ENCODE data around the gene CD160.

Gene CD160

GRCh38 chr1:145689922-145690321 lies 29.4 kb upstream of the CD160 start:
- peaks cover 0 to 5% (median 0%) of the 10 kb centered on the region in 4 donors for H3K4me1 ChIP-seq
- intact Hi-C loops (cut with DNase I; ENCODE audit: low total_unique reads): no loop called here
- no peak overlapping the region for H3K4me3 ChIP-seq
- no peaks in the 10 kb centered on the region for H3K27me3 ChIP-seq
- no peak overlapping the region for H3K27ac ChIP-seq
- no peak for TF ChIP-seq CTCF (IDR thresholded peaks at IDR 0.05)
- no peaks in the 10 kb centered on the region for H3K9me3 ChIP-seq
- H3K36me3 ChIP-seq: no peaks in the 10 kb centered on the region
- DNase-seq: no peak

GRCh38 chr1:145690587-145691558 lies 28.4 kb upstream of the CD160 start:
- no peak for TF ChIP-seq CTCF (IDR thresholded peaks at IDR 0.05)

GRCh38 chr1:145692785-145693443 lies 26.4 kb upstream of the CD160 start:
- H3K27me3 ChIP-seq: no peaks in the 10 kb centered on the region
- no peaks in the 10 kb centered on the region for H3K36me3 ChIP-seq
- no peaks in the 10 kb centered on the region for H3K9me3 ChIP-seq
- peaks cover 0 to 5% (median 0%) of the 10 kb centered on the region in 4 donors for H3K4me1 ChIP-seq
- H3K4me3 ChIP-seq: no peak overlapping the region
- no peak overlapping the region for H3K27ac ChIP-seq
- DNase-seq: no peak
- intact Hi-C loops (cut with DNase I; ENCODE audit: low total_unique reads): no loop called here
- no peak for TF ChIP-seq CTCF (IDR thresholded peaks at IDR 0.05)

More at GRCh38 chr1:145690587-145691558, 28.4 kb upstream of the CD160 start:
- Histone ChIP-seq H3K27me3 (no peaks in the 10 kb centered on the region), H3K4me1 (peaks cover 0 to 5% (median 0%) of the 10 kb centered on the region in 4 donors), H3K36me3 (no peaks in the 10 kb centered on the region), H3K27ac (no peak overlapping the region), H3K9me3 (no peaks in the 10 kb centered on the region), H3K4me3 (no peak overlapping the region)
- DNase-seq: no peak
- intact Hi-C loops (cut with DNase I; ENCODE audit: low total_unique reads): no loop called here

- no peak for TF ChIP-seq CTCF (IDR thresholded peaks at IDR 0.05)
- Histone ChIP-seq H3K4me3 (no peak overlapping the region), H3K4me1 (no peaks in the 10 kb centered on the region), H3K9me3 (no peaks in the 10 kb centered on the region), H3K27me3 (no peaks in the 10 kb centered on the region), H3K27ac (no peak overlapping the region), H3K36me3 (no peaks in the 10 kb centered on the region)
- DNase-seq: no peak
- intact Hi-C loops (cut with DNase I; ENCODE audit: low total_unique reads): no loop called here
Observed at GRCh38 chr1:145695821-145696629, 23.3 kb upstream of the CD160 start.

- intact Hi-C loops (cut with DNase I; ENCODE audit: low total_unique reads): no loop called here
- DNase-seq: no peak
- no peaks in the 10 kb centered on the region for H3K9me3 ChIP-seq
- TF ChIP-seq CTCF (IDR thresholded peaks at IDR 0.05): no peak
- no peaks in the 10 kb centered on the region for H3K4me1 ChIP-seq
- no peaks in the 10 kb centered on the region for H3K36me3 ChIP-seq
- no peak overlapping the region for H3K4me3 ChIP-seq
- H3K27me3 ChIP-seq: no peaks in the 10 kb centered on the region
- H3K27ac ChIP-seq: no peak overlapping the region
Observed at GRCh38 chr1:145696630-145696960, 22.7 kb upstream of the CD160 start.
